GM13976 (cell line): ENCODE data around the gene STX18.

Source experiments
- DNase-seq: peaks from one replicate; pipeline ENCODE4 v3.0.0; 2012; ENCODE audit warnings: low spot score
- in situ Hi-C: fragments of 300-500 bp; cut with MboI; formaldehyde crosslinking; loops from one replicate; pipeline ENCODE4 v1.12.0; 2022; ENCODE audit warnings: low sequenced_read_pairs, mixed read lengths, inconsistent platforms; ENCODE audit not compliant: unreplicated experiment
- TF ChIP-seq, protein P1 (sequence below): IDR thresholded peaks from 2 replicates; pipeline ENCODE4 v1.5.1; 2012; ENCODE audit warnings: borderline replicate concordance, mild to moderate bottlenecking; ENCODE audit not compliant: insufficient read depth; ENCODE audit errors: extremely low read depth, missing control alignments, control extremely low read depth

The STX18 gene

DNA sequence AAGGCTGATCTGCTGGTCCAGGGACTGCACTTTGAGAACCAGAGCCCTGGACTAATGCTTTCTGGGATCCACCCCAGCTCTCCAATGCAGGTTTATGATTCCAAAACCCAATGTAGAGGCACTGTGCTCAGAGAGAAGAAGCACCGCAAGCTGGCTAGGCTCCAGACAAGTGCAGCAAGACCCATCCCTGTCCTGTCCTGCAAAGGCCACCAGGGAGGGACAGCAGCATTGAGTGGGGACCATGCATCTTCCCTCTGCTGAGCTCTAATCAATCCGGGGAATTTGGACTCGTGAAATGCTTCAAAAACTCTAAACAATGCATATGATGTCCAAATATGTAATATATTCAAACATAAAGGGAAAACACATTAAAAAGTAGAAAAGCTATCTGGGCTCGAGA is 165.8 kb downstream of the STX18 start:
- in situ Hi-C loops: no loop called here
- DNase-seq: no peak
- TF ChIP-seq, protein P1, sequence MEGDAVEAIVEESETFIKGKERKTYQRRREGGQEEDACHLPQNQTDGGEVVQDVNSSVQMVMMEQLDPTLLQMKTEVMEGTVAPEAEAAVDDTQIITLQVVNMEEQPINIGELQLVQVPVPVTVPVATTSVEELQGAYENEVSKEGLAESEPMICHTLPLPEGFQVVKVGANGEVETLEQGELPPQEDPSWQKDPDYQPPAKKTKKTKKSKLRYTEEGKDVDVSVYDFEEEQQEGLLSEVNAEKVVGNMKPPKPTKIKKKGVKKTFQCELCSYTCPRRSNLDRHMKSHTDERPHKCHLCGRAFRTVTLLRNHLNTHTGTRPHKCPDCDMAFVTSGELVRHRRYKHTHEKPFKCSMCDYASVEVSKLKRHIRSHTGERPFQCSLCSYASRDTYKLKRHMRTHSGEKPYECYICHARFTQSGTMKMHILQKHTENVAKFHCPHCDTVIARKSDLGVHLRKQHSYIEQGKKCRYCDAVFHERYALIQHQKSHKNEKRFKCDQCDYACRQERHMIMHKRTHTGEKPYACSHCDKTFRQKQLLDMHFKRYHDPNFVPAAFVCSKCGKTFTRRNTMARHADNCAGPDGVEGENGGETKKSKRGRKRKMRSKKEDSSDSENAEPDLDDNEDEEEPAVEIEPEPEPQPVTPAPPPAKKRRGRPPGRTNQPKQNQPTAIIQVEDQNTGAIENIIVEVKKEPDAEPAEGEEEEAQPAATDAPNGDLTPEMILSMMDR: no peak

DNA sequence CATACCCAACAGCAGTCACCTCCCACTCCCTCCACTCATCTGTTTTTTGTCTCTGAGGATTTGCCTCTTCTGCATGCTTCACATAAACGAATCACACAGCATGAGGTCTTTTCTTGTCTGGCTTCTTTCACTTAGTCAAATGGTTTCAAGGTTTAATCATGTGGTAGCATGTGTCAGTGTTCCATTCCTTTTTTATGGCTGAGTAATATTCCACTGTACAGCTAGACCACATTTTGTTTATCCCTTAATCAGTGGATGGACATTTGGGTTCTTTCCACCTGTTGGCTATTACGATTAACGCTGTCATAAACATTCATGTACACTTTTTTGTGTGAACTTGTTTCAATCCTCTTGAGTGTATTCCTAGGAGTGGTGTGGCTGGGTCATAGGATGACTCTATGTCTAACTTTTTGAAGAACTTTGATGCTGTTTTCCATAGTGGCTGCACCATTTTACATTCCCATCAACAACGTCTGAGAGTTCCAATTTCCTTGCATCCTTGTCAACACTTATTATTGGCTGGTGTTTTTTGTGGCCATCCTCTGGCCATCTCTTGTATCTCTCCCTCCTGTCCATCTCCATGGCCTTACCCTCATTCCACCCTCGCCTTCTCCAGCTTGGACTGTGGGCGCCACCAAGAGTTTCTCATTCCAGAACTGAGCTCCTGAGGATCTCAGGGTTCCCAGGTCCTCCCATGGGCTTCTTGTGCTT is 167.3 kb downstream of the STX18 start:
- in situ Hi-C loops: no loop called here
- DNase-seq: no peak
- TF ChIP-seq, protein P1: no peak
